ENCODE data around the gene BIRC2. TPM values are rescaled to one million over a fixed set of nuclear protein-coding genes. Genes with fewer than 3 reads are reported as not detected.
A peak's percentile ranks its signal among the peaks of the same experiment; 100 is the strongest.
"Not testable (repeated sequence)": the region's sequence is repeated elsewhere in the genome, so short reads cannot be mapped to it uniquely, and the experiment has no call there.

Gene BIRC2
- 30.4 TPM for total RNA-seq
- long read RNA-seq, transcript BIRC2-201 (9 exons, 3,743 nt), result major isoform, 70 of 95 reads
- long read RNA-seq, partial matches to known transcripts, result 11 of 95 reads
- long read RNA-seq, other reads (novel, unspliced or antisense), result 11 of 95 reads

- H3K27me3 ChIP-seq (ENCODE audit: low read depth), result no peaks in the 10 kb centered on the region
- H3K27ac ChIP-seq (replicated peaks), result peak within 1 kb of the TSS; percentile 97
- H3K9me3 ChIP-seq (replicated peaks), result no peaks in the 10 kb centered on the region
- peak; percentile 79 for TF ChIP-seq CTCF (IDR thresholded peaks at IDR 0.05; ENCODE audit: borderline replicate concordance)
- H3K4me1 ChIP-seq, result peaks cover 37% of the 10 kb centered on the region
- H3K36me3 ChIP-seq, result peaks cover 22% of the 10 kb centered on the region
- DNase-seq, result peak; percentile 96
- H3K4me3 ChIP-seq, result peak within 1 kb of the TSS; percentile 85
- intact Hi-C loops (cut with micrococcal nuclease), result no loop called here
These were observed at the start of gene BIRC2 for GRCh38 chr11:102346748-102347461. Gene BIRC2, plus strand, starts transcription at chr11:102347214. Its CDS starts 2,641 bp downstream, at chr11:102349855.

GRCh38 chr11:102300837-102301236 lies 46.2 kb upstream of the BIRC2 start:
- H3K36me3 ChIP-seq; intact Hi-C loops (cut with micrococcal nuclease); H3K27ac ChIP-seq (replicated peaks); H3K27me3 ChIP-seq (ENCODE audit: low read depth); H3K4me3 ChIP-seq; DNase-seq; H3K4me1 ChIP-seq: not testable (repeated sequence)
- H3K9me3 ChIP-seq (replicated peaks), result peaks cover 19% of the 10 kb centered on the region

GRCh38 chr11:102302241-102302640 lies 44.8 kb upstream of the BIRC2 start:
- Histone ChIP-seq H3K36me3 (no peaks in the 10 kb centered on the region), H3K4me3 (no peak overlapping the region), H3K4me1 (peaks cover 6% of the 10 kb centered on the region), H3K9me3 (replicated peaks) (peaks cover 16% of the 10 kb centered on the region), H3K27ac (replicated peaks) (no peak overlapping the region), H3K27me3 (ENCODE audit: low read depth) (no peaks in the 10 kb centered on the region)
- DNase-seq, result no peak
- TF ChIP-seq CTCF (IDR thresholded peaks at IDR 0.05; ENCODE audit: borderline replicate concordance), result no peak
- intact Hi-C loops (cut with micrococcal nuclease), result no loop called here

- Histone ChIP-seq H3K4me1 (peaks cover 7% of the 10 kb centered on the region), H3K36me3 (no peaks in the 10 kb centered on the region), H3K27me3 (ENCODE audit: low read depth) (no peaks in the 10 kb centered on the region), H3K27ac (replicated peaks) (no peak overlapping the region), H3K4me3 (no peak overlapping the region), H3K9me3 (replicated peaks) (peaks cover 16% of the 10 kb centered on the region)
- TF ChIP-seq CTCF (IDR thresholded peaks at IDR 0.05; ENCODE audit: borderline replicate concordance), result no peak
- DNase-seq, result no peak
- intact Hi-C loops (cut with micrococcal nuclease), result no loop called here
These were observed 42.3 kb upstream of the BIRC2 start for GRCh38 chr11:102304686-102305085.

DNA sequence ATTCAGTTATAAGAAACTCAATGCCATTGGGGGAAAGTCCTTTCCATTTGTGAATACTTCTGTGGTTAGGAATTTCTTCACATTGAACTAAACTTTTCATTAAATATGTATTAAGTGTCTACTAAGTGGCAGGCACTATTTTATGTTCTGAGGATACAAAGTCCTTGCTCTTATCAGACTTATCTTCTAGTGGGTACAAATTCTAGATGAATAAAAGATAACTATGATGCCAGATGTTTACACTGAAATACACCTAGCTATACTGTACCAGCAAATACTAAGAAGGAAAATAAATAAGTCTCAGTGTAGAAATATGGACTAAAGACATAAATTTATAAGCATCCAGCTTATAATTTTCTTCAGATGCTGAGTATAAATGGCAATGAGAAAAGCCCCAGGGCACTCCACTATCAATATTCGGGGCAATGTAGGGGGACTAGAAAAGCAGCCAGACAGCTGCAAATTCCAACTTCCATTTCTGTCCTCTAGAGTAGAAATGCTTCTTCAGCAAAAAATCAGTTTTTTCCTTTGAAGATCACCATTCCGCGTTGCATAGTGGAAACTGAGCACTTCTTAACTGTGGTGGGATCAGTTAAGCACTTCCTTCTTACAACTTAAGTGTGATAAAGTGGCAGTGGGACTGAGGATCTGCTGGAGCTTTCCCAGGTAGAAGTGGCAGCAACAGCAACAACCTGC lies 41.5 kb upstream of the BIRC2 start:
- Histone ChIP-seq H3K27ac (replicated peaks) (no peak overlapping the region), H3K9me3 (replicated peaks) (peaks cover 16% of the 10 kb centered on the region), H3K36me3 (no peaks in the 10 kb centered on the region), H3K4me1 (peaks cover 7% of the 10 kb centered on the region), H3K27me3 (ENCODE audit: low read depth) (no peaks in the 10 kb centered on the region), H3K4me3 (no peak overlapping the region)
- intact Hi-C loops (cut with micrococcal nuclease), result no loop called here
- no peak for DNase-seq
- no peak for TF ChIP-seq CTCF (IDR thresholded peaks at IDR 0.05; ENCODE audit: borderline replicate concordance)
